Measurements from ENCODE around the gene CPAMD8.

GRCh38 chr19:16940626-16941025, 86.0 kb downstream of the CPAMD8 start:
- TF ChIP-seq EZH2 (IDR thresholded peaks at IDR 0.05; ENCODE audit: borderline replicate concordance) (no peak), EZH2phosphoT487 (IDR thresholded peaks at IDR 0.05; ENCODE audit: low read depth, severe bottlenecking, unreplicated experiment) (no peak)
